ENCODE data around the gene CDC5L. TPM values are rescaled to one million over a fixed set of nuclear protein-coding genes. Genes with fewer than 3 reads are reported as not detected.

Gene CDC5L
- total RNA-seq, 6 experiments from 2014 or later: 9.2 to 13.0 (median 11.2) TPM

DNA sequence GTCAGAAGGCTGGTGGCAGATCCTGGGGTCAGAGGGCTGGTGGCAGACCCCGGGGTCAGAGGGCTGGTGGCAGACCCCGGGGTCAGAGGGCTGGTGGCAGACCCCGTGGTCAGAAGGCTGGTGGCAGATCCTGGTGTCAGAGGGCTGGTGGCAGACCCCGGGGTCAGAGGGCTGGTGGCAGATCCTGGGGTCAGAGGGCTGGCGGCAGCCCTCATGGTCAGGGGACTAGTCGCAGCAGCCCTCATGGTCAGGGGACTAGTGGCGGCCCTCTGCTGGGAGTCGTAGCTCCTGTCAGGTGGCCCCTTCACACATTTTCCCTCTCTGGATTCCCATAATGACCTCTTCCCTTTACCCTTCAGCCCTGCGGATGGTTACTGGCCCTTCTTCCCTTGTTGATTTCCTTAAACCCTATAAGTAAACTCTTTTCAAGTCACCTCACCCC, 86.7 kb downstream of the CDC5L start:
- Histone ChIP-seq H3K4me1 (no peaks in the 10 kb centered on the region), H3K27ac (no peak overlapping the region), H3K27me3 (no peaks in the 10 kb centered on the region), H3K4me3 (no peak overlapping the region), H3K36me3 (no peaks in the 10 kb centered on the region), H3K9me3 (no peaks in the 10 kb centered on the region)
- no peak for DNase-seq
- no peak for ATAC-seq
- TF ChIP-seq, protein P1, sequence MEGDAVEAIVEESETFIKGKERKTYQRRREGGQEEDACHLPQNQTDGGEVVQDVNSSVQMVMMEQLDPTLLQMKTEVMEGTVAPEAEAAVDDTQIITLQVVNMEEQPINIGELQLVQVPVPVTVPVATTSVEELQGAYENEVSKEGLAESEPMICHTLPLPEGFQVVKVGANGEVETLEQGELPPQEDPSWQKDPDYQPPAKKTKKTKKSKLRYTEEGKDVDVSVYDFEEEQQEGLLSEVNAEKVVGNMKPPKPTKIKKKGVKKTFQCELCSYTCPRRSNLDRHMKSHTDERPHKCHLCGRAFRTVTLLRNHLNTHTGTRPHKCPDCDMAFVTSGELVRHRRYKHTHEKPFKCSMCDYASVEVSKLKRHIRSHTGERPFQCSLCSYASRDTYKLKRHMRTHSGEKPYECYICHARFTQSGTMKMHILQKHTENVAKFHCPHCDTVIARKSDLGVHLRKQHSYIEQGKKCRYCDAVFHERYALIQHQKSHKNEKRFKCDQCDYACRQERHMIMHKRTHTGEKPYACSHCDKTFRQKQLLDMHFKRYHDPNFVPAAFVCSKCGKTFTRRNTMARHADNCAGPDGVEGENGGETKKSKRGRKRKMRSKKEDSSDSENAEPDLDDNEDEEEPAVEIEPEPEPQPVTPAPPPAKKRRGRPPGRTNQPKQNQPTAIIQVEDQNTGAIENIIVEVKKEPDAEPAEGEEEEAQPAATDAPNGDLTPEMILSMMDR (IDR thresholded peaks at IDR 0.05): no peak
- TF ChIP-seq POLR2A (IDR thresholded peaks at IDR 0.05): no peak
- intact Hi-C loops (cut with DNase I): no loop called here
- WGBS (ENCODE audit: insufficient coverage, low coverage, low lambda C conversion rate, missing lambda C conversion rate): 100% methylated on average over 1 of the region's 9 CpGs

DNA sequence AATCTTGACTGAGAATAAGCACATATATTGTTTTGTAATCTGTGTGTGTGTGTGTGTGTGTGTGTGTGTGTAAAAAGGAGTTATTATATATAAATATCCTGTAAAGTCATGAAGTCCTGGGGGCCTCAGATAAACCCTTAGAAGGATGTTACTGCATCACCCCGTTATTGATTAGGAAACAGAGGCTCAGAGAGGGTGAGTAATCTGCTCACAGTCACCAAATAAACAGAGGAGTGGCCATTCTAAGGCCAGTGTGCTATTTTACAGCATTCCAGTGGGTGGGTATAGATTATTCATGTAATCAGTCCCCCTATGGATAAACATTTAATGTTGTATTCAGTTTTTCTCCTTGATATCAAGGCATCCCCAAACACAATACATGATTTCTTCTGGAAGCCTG, 87.1 kb downstream of the CDC5L start:
- H3K27ac ChIP-seq: no peak overlapping the region
- H3K4me3 ChIP-seq: no peak overlapping the region
- intact Hi-C loops (cut with DNase I): no loop called here
- H3K27me3 ChIP-seq: no peaks in the 10 kb centered on the region
- no peak for TF ChIP-seq POLR2A (IDR thresholded peaks at IDR 0.05)
- TF ChIP-seq, protein P1 (IDR thresholded peaks at IDR 0.05): no peak
- 17% methylated on average over 1 of the region's 1 CpG for WGBS (ENCODE audit: insufficient coverage, low coverage, low lambda C conversion rate, missing lambda C conversion rate)
- no peaks in the 10 kb centered on the region for H3K36me3 ChIP-seq
- ATAC-seq: no peak
- no peak for DNase-seq
- H3K4me1 ChIP-seq: no peaks in the 10 kb centered on the region
- H3K9me3 ChIP-seq: no peaks in the 10 kb centered on the region

DNA sequence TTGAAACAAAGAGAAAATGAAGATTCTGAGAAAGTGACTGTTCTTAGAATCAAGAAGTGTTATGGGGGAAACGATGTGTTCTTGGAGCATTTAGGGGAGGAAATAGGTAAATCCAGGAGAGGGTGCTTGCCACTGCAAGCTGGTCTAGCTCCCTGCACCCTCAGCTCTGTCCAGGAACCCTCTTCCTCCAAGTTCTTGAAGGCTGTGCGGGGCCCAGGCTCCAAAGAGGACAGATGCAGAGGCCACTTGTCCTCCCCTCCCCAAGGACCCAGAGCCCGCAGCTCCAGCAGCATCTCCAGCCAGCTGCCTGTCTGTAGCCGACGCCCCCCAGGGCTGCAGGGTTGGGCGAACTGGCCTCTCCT, 87.9 kb downstream of the CDC5L start:
- H3K4me3 ChIP-seq: no peak overlapping the region
- DNase-seq (no peak), ATAC-seq (peak in 2 of 4 donors; percentile 5 to 17)
- H3K36me3 ChIP-seq: no peaks in the 10 kb centered on the region
- no peak overlapping the region for H3K27ac ChIP-seq
- 43% methylated on average over 1 of the region's 6 CpGs for WGBS (ENCODE audit: insufficient coverage, low coverage, low lambda C conversion rate, missing lambda C conversion rate)
- H3K4me1 ChIP-seq: no peaks in the 10 kb centered on the region
- intact Hi-C loops (cut with DNase I): no loop called here
- TF ChIP-seq, protein P1 (IDR thresholded peaks at IDR 0.05): no peak
- TF ChIP-seq POLR2A (IDR thresholded peaks at IDR 0.05): no peak
- H3K9me3 ChIP-seq: no peaks in the 10 kb centered on the region
- no peaks in the 10 kb centered on the region for H3K27me3 ChIP-seq

DNA sequence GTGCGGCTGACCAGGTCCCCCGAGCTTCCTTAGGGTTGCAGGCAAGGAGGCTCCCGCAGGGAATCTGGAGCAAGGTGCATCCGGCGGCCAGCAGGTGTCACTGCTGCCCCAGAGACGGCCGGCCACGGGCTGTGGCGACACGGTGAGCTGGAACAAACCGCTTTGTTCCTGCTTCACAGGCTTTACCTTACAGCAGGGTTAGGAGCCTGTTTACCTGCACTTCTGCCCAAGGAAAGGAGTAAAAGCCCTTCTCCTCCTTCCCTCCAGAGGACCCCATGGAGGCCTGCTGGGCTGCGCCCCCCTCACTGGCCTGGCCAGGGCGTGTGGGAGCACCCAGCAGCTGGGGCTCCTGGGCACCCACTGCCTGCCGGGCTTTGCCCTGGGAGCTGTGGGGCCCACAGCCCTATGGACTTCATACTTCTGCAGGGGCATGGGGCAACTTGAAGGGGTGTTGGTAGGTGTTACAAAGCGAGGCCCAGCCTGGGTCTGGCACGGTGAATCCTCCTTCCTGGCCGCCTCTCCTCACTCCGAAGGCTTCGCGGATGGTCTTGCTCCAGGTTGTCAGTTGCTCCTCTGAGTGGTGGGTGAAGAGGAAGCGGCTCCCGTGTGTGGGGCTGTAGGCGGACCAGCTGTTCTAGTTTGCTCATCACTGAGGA, 88.4 kb downstream of the CDC5L start:
- Histone ChIP-seq H3K9me3 (no peaks in the 10 kb centered on the region), H3K4me1 (no peaks in the 10 kb centered on the region), H3K27me3 (no peaks in the 10 kb centered on the region), H3K36me3 (no peaks in the 10 kb centered on the region), H3K4me3 (no peak overlapping the region), H3K27ac (no peak overlapping the region)
- intact Hi-C loops (cut with DNase I): no loop called here
- ATAC-seq (peak; percentile 94 to 99 (median 98)), DNase-seq (peak; percentile 81 to 86 (median 81))
- no CpG with 5 or more reads among the region's 23 CpGs for WGBS (ENCODE audit: insufficient coverage, low coverage, low lambda C conversion rate, missing lambda C conversion rate)
- no peak for TF ChIP-seq POLR2A (IDR thresholded peaks at IDR 0.05)
- TF ChIP-seq, protein P1 (IDR thresholded peaks at IDR 0.05): peak; percentile 90 to 98 (median 92)
